Osteoblast (primary cell): Measurements from ENCODE around the gene ZNF846. TPM values are rescaled to one million over a fixed set of nuclear protein-coding genes. Genes with fewer than 3 reads are reported as not detected.
"Not testable (repeated sequence)": the region's sequence is repeated elsewhere in the genome, so short reads cannot be mapped to it uniquely, and the experiment has no call there.

Source experiments
- DNase-seq: peaks from one replicate; pipeline ENCODE4 v3.0.0; 2011; ENCODE audit warnings: low spot score, mixed read lengths; ENCODE audit not compliant: insufficient read length; ENCODE audit errors: missing footprints
- H2AFZ ChIP-seq: 2 replicates; pipeline ENCODE4 v1.6.0; 2011; ENCODE audit warnings: mild to moderate bottlenecking, low read length
- H3K27ac ChIP-seq: 2 replicates; pipeline ENCODE4 v1.5.1; 2011; ENCODE audit warnings: mild to moderate bottlenecking, low read depth, low read length, moderate library complexity
- H3K27me3 ChIP-seq: 2 replicates; pipeline ENCODE4 v1.6.0; 2012; ENCODE audit warnings: mild to moderate bottlenecking, control low read depth, inconsistent platforms, low read length, moderate library complexity; ENCODE audit not compliant: insufficient read depth
- H3K36me3 ChIP-seq: 2 replicates; pipeline ENCODE4 v1.5.1; 2011; ENCODE audit warnings: mild to moderate bottlenecking, low read length, control low read depth, moderate library complexity; ENCODE audit not compliant: insufficient read depth
- H3K4me1 ChIP-seq: 2 replicates; pipeline ENCODE4 v1.5.1; 2011; ENCODE audit warnings: mild to moderate bottlenecking, low read length, control low read depth, moderate library complexity; ENCODE audit not compliant: insufficient read depth
- H3K4me2 ChIP-seq: 2 replicates; pipeline ENCODE4 v1.6.0; 2011; ENCODE audit warnings: mild to moderate bottlenecking, low read length; ENCODE audit not compliant: insufficient read depth
- H3K4me3 ChIP-seq: fragments of 200-600 bp; sonication (generic); 3 replicates; pipeline ENCODE4 v1.5.1; 2012; ENCODE audit warnings: mild to moderate bottlenecking, low read length, inconsistent platforms; ENCODE audit not compliant: insufficient read depth
- H3K79me2 ChIP-seq: 2 replicates; pipeline ENCODE4 v1.6.0; 2012; ENCODE audit warnings: mild to moderate bottlenecking, low read length, control low read depth, inconsistent platforms; ENCODE audit not compliant: insufficient read depth
- H3K9me3 ChIP-seq: 2 replicates; pipeline ENCODE4 v1.5.1; 2011; ENCODE audit warnings: low read depth, low read length, control low read depth
- H4K20me1 ChIP-seq: 2 replicates; pipeline ENCODE4 v1.6.0; 2012; ENCODE audit warnings: mild to moderate bottlenecking, low read length, control low read depth; ENCODE audit not compliant: insufficient read depth
- CTCF ChIP-seq: IDR thresholded peaks from 2 replicates; pipeline ENCODE4 v1.5.1; 2011; ENCODE audit warnings: mild to moderate bottlenecking, low read depth, low read length, moderate library complexity; ENCODE audit errors: extremely low read depth
- total RNA-seq: library from RNA; depleted of rRNA; stranded (reverse); fragments of >200 nt; gene quantifications from 2 replicates; pipeline ENCODE4 v1.2.3, GENCODE V29; 2012

Gene ZNF846
- total RNA-seq, 1 donor: 17.7 TPM

GRCh38 chr19:9791552-9792205, 23.1 kb upstream of the ZNF846 start:
- Histone ChIP-seq H2AFZ (peak overlapping the region; percentile 90), H3K27me3 (no peaks in the 10 kb centered on the region), H3K4me2 (peak overlapping the region; percentile 84), H3K79me2 (no peaks in the 10 kb centered on the region), H3K9me3 (no peaks in the 10 kb centered on the region), H3K27ac (peak overlapping the region; percentile 41), H4K20me1 (no peaks in the 10 kb centered on the region), H3K4me1 (peaks cover 7% of the 10 kb centered on the region), H3K36me3 (no peaks in the 10 kb centered on the region), H3K4me3 (peak overlapping the region; percentile 85)
- peak; percentile 96 for DNase-seq
- TF ChIP-seq CTCF: no peak

GRCh38 chr19:9791073-9791367, 22.5 kb upstream of the ZNF846 start:
- not testable (repeated sequence) for H3K36me3 ChIP-seq, H4K20me1 ChIP-seq, H3K27ac ChIP-seq, H2AFZ ChIP-seq, H3K4me1 ChIP-seq, H3K9me3 ChIP-seq, DNase-seq, H3K79me2 ChIP-seq, H3K27me3 ChIP-seq
- peak overlapping the region; percentile 84 for H3K4me2 ChIP-seq
- H3K4me3 ChIP-seq: peak overlapping the region; percentile 85

GRCh38 chr19:9789579-9789978, 21.0 kb upstream of the ZNF846 start:
- H3K4me3 ChIP-seq, H2AFZ ChIP-seq, H3K4me2 ChIP-seq, H3K27me3 ChIP-seq, H3K9me3 ChIP-seq, H3K79me2 ChIP-seq, H3K36me3 ChIP-seq, H4K20me1 ChIP-seq, H3K4me1 ChIP-seq, H3K27ac ChIP-seq: not testable (repeated sequence)
- peak; percentile 10 for DNase-seq

GRCh38 chr19:9789066-9789465, 20.5 kb upstream of the ZNF846 start:
- peaks cover 1% of the 10 kb centered on the region for H3K79me2 ChIP-seq

GRCh38 chr19:9788604-9789003, 20.1 kb upstream of the ZNF846 start:
- H3K27ac ChIP-seq, H3K4me2 ChIP-seq, H3K36me3 ChIP-seq, H3K79me2 ChIP-seq, H4K20me1 ChIP-seq, H3K27me3 ChIP-seq, H3K4me3 ChIP-seq, DNase-seq, H3K9me3 ChIP-seq, H2AFZ ChIP-seq: not testable (repeated sequence)
- H3K4me1 ChIP-seq: peaks cover 10% of the 10 kb centered on the region

More at GRCh38 chr19:9789066-9789465, 20.5 kb upstream of the ZNF846 start:
- no peak overlapping the region for H3K4me3 ChIP-seq
- peaks cover 10% of the 10 kb centered on the region for H3K4me1 ChIP-seq
- no peak overlapping the region for H3K4me2 ChIP-seq
- no peak overlapping the region for H2AFZ ChIP-seq
- no peak for TF ChIP-seq CTCF
- DNase-seq: no peak
- H4K20me1 ChIP-seq: no peaks in the 10 kb centered on the region
- no peaks in the 10 kb centered on the region for H3K36me3 ChIP-seq
- H3K9me3 ChIP-seq: no peaks in the 10 kb centered on the region
- H3K27me3 ChIP-seq: no peaks in the 10 kb centered on the region
- H3K27ac ChIP-seq: no peak overlapping the region
